ENCODE results near the gene SRRM1.

- no peak for TF ChIP-seq CTCF (IDR thresholded peaks at IDR 0.05)
- no peak for TF ChIP-seq POLR2A (IDR thresholded peaks at IDR 0.05)
Measured at GRCh38 chr1:24699628-24700027, 56.5 kb downstream of the SRRM1 start.

Data from heart left ventricle (tissue), 13 donors.